ENCODE data around the gene FRYL. TPM values are rescaled to one million over a fixed set of nuclear protein-coding genes. Genes with fewer than 3 reads are reported as not detected.

FRYL gene
- total and polyA plus RNA-seq, 2 of the 8 experiments (the other 6 are each of a cell fraction or from before 2014, with no cell fraction given) = 8.0 to 36.5 TPM

DNA sequence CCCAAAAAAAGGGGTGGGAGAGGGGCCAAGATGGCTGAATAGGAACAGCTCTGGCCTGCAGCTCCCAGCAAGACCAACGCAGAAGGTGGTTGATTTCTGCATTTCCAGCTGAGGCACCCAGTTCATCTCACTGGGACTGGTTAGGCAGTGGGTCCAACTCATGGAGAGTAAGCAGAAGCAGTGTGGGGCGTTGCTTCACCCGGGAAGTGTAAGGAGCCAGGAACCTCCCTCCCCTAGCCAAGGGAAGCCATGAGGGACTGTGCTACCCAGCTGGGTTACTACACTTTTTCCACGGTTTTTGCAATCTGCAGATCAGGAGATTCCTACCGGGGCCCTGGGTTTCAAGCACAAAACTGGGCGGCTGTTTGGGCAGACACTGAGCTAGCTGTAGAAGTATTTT, 36.9 kb upstream of the FRYL start (continued):
- TF ChIP-seq, protein P1, sequence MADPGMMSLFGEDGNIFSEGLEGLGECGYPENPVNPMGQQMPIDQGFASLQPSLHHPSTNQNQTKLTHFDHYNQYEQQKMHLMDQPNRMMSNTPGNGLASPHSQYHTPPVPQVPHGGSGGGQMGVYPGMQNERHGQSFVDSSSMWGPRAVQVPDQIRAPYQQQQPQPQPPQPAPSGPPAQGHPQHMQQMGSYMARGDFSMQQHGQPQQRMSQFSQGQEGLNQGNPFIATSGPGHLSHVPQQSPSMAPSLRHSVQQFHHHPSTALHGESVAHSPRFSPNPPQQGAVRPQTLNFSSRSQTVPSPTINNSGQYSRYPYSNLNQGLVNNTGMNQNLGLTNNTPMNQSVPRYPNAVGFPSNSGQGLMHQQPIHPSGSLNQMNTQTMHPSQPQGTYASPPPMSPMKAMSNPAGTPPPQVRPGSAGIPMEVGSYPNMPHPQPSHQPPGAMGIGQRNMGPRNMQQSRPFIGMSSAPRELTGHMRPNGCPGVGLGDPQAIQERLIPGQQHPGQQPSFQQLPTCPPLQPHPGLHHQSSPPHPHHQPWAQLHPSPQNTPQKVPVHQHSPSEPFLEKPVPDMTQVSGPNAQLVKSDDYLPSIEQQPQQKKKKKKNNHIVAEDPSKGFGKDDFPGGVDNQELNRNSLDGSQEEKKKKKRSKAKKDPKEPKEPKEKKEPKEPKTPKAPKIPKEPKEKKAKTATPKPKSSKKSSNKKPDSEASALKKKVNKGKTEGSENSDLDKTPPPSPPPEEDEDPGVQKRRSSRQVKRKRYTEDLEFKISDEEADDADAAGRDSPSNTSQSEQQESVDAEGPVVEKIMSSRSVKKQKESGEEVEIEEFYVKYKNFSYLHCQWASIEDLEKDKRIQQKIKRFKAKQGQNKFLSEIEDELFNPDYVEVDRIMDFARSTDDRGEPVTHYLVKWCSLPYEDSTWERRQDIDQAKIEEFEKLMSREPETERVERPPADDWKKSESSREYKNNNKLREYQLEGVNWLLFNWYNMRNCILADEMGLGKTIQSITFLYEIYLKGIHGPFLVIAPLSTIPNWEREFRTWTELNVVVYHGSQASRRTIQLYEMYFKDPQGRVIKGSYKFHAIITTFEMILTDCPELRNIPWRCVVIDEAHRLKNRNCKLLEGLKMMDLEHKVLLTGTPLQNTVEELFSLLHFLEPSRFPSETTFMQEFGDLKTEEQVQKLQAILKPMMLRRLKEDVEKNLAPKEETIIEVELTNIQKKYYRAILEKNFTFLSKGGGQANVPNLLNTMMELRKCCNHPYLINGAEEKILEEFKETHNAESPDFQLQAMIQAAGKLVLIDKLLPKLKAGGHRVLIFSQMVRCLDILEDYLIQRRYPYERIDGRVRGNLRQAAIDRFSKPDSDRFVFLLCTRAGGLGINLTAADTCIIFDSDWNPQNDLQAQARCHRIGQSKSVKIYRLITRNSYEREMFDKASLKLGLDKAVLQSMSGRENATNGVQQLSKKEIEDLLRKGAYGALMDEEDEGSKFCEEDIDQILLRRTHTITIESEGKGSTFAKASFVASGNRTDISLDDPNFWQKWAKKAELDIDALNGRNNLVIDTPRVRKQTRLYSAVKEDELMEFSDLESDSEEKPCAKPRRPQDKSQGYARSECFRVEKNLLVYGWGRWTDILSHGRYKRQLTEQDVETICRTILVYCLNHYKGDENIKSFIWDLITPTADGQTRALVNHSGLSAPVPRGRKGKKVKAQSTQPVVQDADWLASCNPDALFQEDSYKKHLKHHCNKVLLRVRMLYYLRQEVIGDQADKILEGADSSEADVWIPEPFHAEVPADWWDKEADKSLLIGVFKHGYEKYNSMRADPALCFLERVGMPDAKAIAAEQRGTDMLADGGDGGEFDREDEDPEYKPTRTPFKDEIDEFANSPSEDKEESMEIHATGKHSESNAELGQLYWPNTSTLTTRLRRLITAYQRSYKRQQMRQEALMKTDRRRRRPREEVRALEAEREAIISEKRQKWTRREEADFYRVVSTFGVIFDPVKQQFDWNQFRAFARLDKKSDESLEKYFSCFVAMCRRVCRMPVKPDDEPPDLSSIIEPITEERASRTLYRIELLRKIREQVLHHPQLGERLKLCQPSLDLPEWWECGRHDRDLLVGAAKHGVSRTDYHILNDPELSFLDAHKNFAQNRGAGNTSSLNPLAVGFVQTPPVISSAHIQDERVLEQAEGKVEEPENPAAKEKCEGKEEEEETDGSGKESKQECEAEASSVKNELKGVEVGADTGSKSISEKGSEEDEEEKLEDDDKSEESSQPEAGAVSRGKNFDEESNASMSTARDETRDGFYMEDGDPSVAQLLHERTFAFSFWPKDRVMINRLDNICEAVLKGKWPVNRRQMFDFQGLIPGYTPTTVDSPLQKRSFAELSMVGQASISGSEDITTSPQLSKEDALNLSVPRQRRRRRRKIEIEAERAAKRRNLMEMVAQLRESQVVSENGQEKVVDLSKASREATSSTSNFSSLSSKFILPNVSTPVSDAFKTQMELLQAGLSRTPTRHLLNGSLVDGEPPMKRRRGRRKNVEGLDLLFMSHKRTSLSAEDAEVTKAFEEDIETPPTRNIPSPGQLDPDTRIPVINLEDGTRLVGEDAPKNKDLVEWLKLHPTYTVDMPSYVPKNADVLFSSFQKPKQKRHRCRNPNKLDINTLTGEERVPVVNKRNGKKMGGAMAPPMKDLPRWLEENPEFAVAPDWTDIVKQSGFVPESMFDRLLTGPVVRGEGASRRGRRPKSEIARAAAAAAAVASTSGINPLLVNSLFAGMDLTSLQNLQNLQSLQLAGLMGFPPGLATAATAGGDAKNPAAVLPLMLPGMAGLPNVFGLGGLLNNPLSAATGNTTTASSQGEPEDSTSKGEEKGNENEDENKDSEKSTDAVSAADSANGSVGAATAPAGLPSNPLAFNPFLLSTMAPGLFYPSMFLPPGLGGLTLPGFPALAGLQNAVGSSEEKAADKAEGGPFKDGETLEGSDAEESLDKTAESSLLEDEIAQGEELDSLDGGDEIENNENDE (IDR thresholded peaks at IDR 0.05; ENCODE audit: insufficient replicate concordance, low read length) = no peak
- TF ChIP-seq TAF7 (optimal IDR thresholded peaks at IDR 0.05; ENCODE audit: borderline replicate concordance, low read depth, low read length) (no peak), SIRT6 (IDR thresholded peaks at IDR 0.05; ENCODE audit: low read length) (no peak), BCL11A (IDR thresholded peaks at IDR 0.05; ENCODE audit: low read depth in 2 of 2, low read length in 2 of 2) (no peak)

Measured in H1 (cell line).